ENCODE measurements around the gene MCFD2.

MCFD2 gene

DNA sequence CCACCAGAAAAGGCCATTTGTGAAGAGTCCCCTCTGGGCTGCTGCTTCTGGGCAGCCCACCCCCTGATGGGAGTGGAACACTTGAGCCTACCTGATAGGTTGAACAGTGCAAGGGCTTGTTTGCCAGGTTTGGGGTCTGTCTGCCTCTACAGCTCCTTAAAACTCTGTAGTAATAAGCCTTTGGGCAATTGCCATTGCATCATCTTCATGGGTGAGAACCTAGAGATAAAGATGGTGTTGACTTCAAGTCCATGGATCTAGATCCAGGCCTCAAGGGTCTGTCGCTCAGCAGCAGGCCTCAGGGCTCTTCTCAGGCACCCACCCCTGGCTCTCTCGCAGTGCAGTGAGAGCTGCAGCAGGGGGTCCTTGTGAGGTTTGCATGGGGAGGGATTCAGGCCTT, 47.1 kb upstream of the MCFD2 start:
- Histone ChIP-seq H3K79me1 (ENCODE audit: low read depth, low read length) (no peaks in the 10 kb centered on the region), H2BK120ac (ENCODE audit: low read depth, low read length) (no peak overlapping the region), H3K36me3 (replicated peaks in 1 of 2; ENCODE audit: control insufficient read depth in 2 of 2, insufficient read depth in 2 of 2, low read length in 2 of 2) (peaks cover 12 to 19% of the 10 kb centered on the region in 2 donors), H3K27me3 (ENCODE audit: control insufficient read depth in 3 of 3, insufficient read depth in 3 of 3, low read depth in 1 of 3, low read length in 3 of 3) (no peaks in the 10 kb centered on the region), H3K4me3 (ENCODE audit: low read length in 2 of 2) (no peak overlapping the region), H3K23ac (ENCODE audit: low read depth, low read length, poor library complexity) (no peak overlapping the region), H2BK5ac (ENCODE audit: low read length) (no peak overlapping the region), H2BK12ac (ENCODE audit: low read length) (no peak overlapping the region), H4K8ac (ENCODE audit: low read depth, low read length) (no peak overlapping the region), H3K4ac (ENCODE audit: low read length) (no peak overlapping the region), H3K4me1 (ENCODE audit: control insufficient read depth in 2 of 2, insufficient read depth in 1 of 2, low read depth in 1 of 2, low read length in 2 of 2) (peaks cover 0 to 3% of the 10 kb centered on the region in 2 donors), H3K27ac (replicated peaks; ENCODE audit: low read length) (no peak overlapping the region), H2BK15ac (ENCODE audit: low read length) (no peak overlapping the region), H2AK5ac (ENCODE audit: low read depth, low read length) (no peak overlapping the region), H3K9ac (ENCODE audit: low read depth, low read length, poor library complexity) (no peak overlapping the region), H3K14ac (ENCODE audit: low read length) (no peak overlapping the region), H2AFZ (ENCODE audit: low read length) (no peak overlapping the region), H3K4me2 (ENCODE audit: insufficient read depth, low read length, poor library complexity, severe bottlenecking) (no peak overlapping the region), H4K91ac (ENCODE audit: low read depth, low read length, poor library complexity) (no peak overlapping the region), H3K18ac (ENCODE audit: low read length) (no peak overlapping the region), H3K9me3 (replicated peaks in 1 of 2; ENCODE audit: control insufficient read depth in 2 of 2, insufficient read depth in 1 of 2, low read depth in 1 of 2, low read length in 2 of 2) (no peaks in the 10 kb centered on the region)
- DNase-seq (ENCODE audit: low spot score): no peak
- WGBS, 2 donors (ENCODE audit: extremely low coverage in 2 of 2, insufficient read length in 2 of 2, insufficient replicate concordance in 1 of 2): no CpG with 5 or more reads among the region's 2 CpGs

DNA sequence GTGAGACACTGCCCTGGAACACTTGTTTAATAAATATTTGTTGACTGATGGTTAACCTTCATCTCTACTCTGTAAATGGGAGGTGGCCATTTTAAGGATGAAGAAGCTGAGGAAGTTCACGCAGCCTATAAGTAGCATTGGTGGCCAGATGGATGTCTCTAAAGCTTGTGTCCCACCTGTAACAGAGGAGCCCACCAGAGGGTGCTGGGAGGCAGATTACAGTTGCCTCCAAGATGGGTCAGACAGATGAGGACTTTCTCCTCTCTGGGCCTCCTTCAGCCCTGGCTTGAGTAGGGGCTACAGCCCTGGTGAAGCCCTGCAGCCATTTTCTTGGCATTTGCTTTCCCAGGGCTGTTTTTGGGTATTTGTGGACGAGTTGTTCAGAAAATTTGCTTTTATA, 45.0 kb upstream of the MCFD2 start:
- Histone ChIP-seq H3K18ac (ENCODE audit: low read length) (no peak overlapping the region), H3K4me2 (ENCODE audit: insufficient read depth, low read length, poor library complexity, severe bottlenecking) (no peak overlapping the region), H3K4me3 (ENCODE audit: low read length in 2 of 2) (no peak overlapping the region), H3K9me3 (replicated peaks in 1 of 2; ENCODE audit: control insufficient read depth in 2 of 2, insufficient read depth in 1 of 2, low read depth in 1 of 2, low read length in 2 of 2) (no peaks in the 10 kb centered on the region), H3K27me3 (ENCODE audit: control insufficient read depth in 3 of 3, insufficient read depth in 3 of 3, low read depth in 1 of 3, low read length in 3 of 3) (no peaks in the 10 kb centered on the region), H2AK5ac (ENCODE audit: low read depth, low read length) (no peak overlapping the region), H2BK5ac (ENCODE audit: low read length) (no peak overlapping the region), H3K4ac (ENCODE audit: low read length) (no peak overlapping the region), H3K27ac (replicated peaks; ENCODE audit: low read length) (no peak overlapping the region), H2BK12ac (ENCODE audit: low read length) (no peak overlapping the region), H2AFZ (ENCODE audit: low read length) (no peak overlapping the region), H3K4me1 (ENCODE audit: control insufficient read depth in 2 of 2, insufficient read depth in 1 of 2, low read depth in 1 of 2, low read length in 2 of 2) (peaks cover 0 to 8% of the 10 kb centered on the region in 2 donors), H3K79me1 (ENCODE audit: low read depth, low read length) (no peaks in the 10 kb centered on the region), H3K23ac (ENCODE audit: low read depth, low read length, poor library complexity) (no peak overlapping the region), H4K91ac (ENCODE audit: low read depth, low read length, poor library complexity) (no peak overlapping the region), H2BK15ac (ENCODE audit: low read length) (no peak overlapping the region), H4K8ac (ENCODE audit: low read depth, low read length) (no peak overlapping the region), H3K36me3 (replicated peaks in 1 of 2; ENCODE audit: control insufficient read depth in 2 of 2, insufficient read depth in 2 of 2, low read length in 2 of 2) (peaks cover 18 to 30% of the 10 kb centered on the region in 2 donors), H3K9ac (ENCODE audit: low read depth, low read length, poor library complexity) (no peak overlapping the region), H3K14ac (ENCODE audit: low read length) (no peak overlapping the region), H2BK120ac (ENCODE audit: low read depth, low read length) (no peak overlapping the region)
- no peak for DNase-seq (ENCODE audit: low spot score)
- no CpG with 5 or more reads among the region's 2 CpGs for WGBS, 2 donors (ENCODE audit: extremely low coverage in 2 of 2, insufficient read length in 2 of 2, insufficient replicate concordance in 1 of 2)

DNA sequence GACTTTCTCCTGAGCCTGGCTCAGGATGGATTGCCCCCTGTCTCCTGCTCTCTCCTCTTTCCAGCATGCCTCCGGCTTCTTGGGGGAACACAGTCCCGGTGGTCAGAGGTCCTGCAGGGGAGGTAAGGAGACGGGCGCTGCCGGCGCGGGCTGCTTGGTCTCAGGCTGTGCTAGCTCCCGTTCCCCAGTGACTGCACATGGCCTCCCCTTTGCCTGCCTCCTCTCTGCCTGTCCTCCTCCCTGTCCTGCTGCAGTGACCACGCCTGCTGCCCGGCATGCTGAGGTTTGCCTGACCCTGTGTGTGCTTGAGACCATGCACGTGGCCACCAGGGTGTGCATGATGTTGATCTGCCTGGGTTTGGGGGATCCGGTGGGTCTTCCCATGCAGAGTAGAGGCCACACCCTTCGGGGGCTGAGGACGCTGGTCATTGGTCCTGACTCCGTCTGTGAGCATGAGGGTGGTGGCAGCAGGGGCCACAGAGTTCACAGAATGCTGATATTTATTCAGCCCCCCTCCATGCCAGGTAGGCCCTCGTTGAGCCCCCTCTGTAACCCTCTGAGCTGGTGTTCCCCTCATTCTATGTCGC, 42.9 kb upstream of the MCFD2 start:
- Histone ChIP-seq H3K9ac (ENCODE audit: low read depth, low read length, poor library complexity) (peak overlapping the region; percentile 78), H2AK5ac (ENCODE audit: low read depth, low read length) (no peak overlapping the region), H3K4me2 (ENCODE audit: insufficient read depth, low read length, poor library complexity, severe bottlenecking) (no peak overlapping the region), H4K91ac (ENCODE audit: low read depth, low read length, poor library complexity) (peak overlapping the region; percentile 7), H2BK12ac (ENCODE audit: low read length) (no peak overlapping the region), H2BK120ac (ENCODE audit: low read depth, low read length) (no peak overlapping the region), H3K23ac (ENCODE audit: low read depth, low read length, poor library complexity) (peak overlapping the region; percentile 81), H3K4me3 (ENCODE audit: low read length in 2 of 2) (no peak overlapping the region), H2BK5ac (ENCODE audit: low read length) (no peak overlapping the region), H3K9me3 (replicated peaks in 1 of 2; ENCODE audit: control insufficient read depth in 2 of 2, insufficient read depth in 1 of 2, low read depth in 1 of 2, low read length in 2 of 2) (no peaks in the 10 kb centered on the region), H3K79me1 (ENCODE audit: low read depth, low read length) (no peaks in the 10 kb centered on the region), H4K8ac (ENCODE audit: low read depth, low read length) (peak overlapping the region; percentile 52), H3K27ac (replicated peaks; ENCODE audit: low read length) (no peak overlapping the region), H3K14ac (ENCODE audit: low read length) (no peak overlapping the region), H3K27me3 (ENCODE audit: control insufficient read depth in 3 of 3, insufficient read depth in 3 of 3, low read depth in 1 of 3, low read length in 3 of 3) (no peaks in the 10 kb centered on the region), H3K36me3 (replicated peaks in 1 of 2; ENCODE audit: control insufficient read depth in 2 of 2, insufficient read depth in 2 of 2, low read length in 2 of 2) (peaks cover 19 to 33% of the 10 kb centered on the region in 2 donors), H3K18ac (ENCODE audit: low read length) (no peak overlapping the region), H3K4me1 (ENCODE audit: control insufficient read depth in 2 of 2, insufficient read depth in 1 of 2, low read depth in 1 of 2, low read length in 2 of 2) (peaks cover 5 to 18% of the 10 kb centered on the region in 2 donors), H3K4ac (ENCODE audit: low read length) (no peak overlapping the region), H2AFZ (ENCODE audit: low read length) (no peak overlapping the region), H2BK15ac (ENCODE audit: low read length) (no peak overlapping the region)
- DNase-seq (ENCODE audit: low spot score): no peak
- WGBS, 2 donors (ENCODE audit: extremely low coverage in 2 of 2, insufficient read length in 2 of 2, insufficient replicate concordance in 1 of 2): no CpG with 5 or more reads among the region's 17 CpGs

DNA sequence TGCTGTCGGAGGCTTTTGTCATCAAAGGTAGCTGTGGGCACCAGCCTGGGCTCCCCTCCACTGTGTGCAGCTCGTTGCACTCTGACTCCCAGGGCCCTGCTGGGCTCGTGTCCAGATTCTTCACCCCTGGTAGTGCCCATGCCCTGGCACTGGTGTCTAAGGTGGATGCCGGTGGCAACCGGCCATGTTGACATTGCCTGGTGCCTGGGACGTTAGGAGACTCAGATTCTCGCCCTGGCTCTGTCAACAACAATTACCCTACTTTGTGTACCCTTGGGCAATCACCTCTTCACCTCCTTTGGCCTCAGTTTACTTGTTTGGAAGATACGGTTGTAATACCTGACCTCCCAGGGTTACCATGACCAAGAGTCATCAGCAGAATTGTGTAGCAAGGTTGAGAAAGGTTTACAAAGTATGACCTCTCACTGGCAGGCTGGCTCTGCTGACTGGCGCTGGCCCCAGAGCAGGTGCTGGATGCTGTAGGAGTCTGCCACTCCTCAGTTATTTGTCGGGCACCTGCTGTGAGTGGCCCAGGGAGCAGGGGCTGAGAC, 41.5 kb upstream of the MCFD2 start:
- Histone ChIP-seq H3K23ac (ENCODE audit: low read depth, low read length, poor library complexity) (no peak overlapping the region), H3K4ac (ENCODE audit: low read length) (no peak overlapping the region), H2BK5ac (ENCODE audit: low read length) (no peak overlapping the region), H3K4me2 (ENCODE audit: insufficient read depth, low read length, poor library complexity, severe bottlenecking) (no peak overlapping the region), H3K27ac (replicated peaks; ENCODE audit: low read length) (no peak overlapping the region), H3K9me3 (replicated peaks in 1 of 2; ENCODE audit: control insufficient read depth in 2 of 2, insufficient read depth in 1 of 2, low read depth in 1 of 2, low read length in 2 of 2) (peaks cover 0 to 2% of the 10 kb centered on the region in 2 donors), H3K4me1 (ENCODE audit: control insufficient read depth in 2 of 2, insufficient read depth in 1 of 2, low read depth in 1 of 2, low read length in 2 of 2) (peaks cover 5 to 16% of the 10 kb centered on the region in 2 donors), H3K18ac (ENCODE audit: low read length) (no peak overlapping the region), H2BK12ac (ENCODE audit: low read length) (peak overlapping the region; percentile 4), H2BK120ac (ENCODE audit: low read depth, low read length) (peak overlapping the region; percentile 21), H3K79me1 (ENCODE audit: low read depth, low read length) (no peaks in the 10 kb centered on the region), H4K8ac (ENCODE audit: low read depth, low read length) (no peak overlapping the region), H3K4me3 (ENCODE audit: low read length in 2 of 2) (peak overlapping the region in 1 of 2 donors; percentile 17), H3K36me3 (replicated peaks in 1 of 2; ENCODE audit: control insufficient read depth in 2 of 2, insufficient read depth in 2 of 2, low read length in 2 of 2) (peaks cover 22 to 37% of the 10 kb centered on the region in 2 donors), H2AK5ac (ENCODE audit: low read depth, low read length) (peak overlapping the region; percentile 12), H2BK15ac (ENCODE audit: low read length) (no peak overlapping the region), H3K9ac (ENCODE audit: low read depth, low read length, poor library complexity) (no peak overlapping the region), H3K27me3 (ENCODE audit: control insufficient read depth in 3 of 3, insufficient read depth in 3 of 3, low read depth in 1 of 3, low read length in 3 of 3) (no peaks in the 10 kb centered on the region), H4K91ac (ENCODE audit: low read depth, low read length, poor library complexity) (no peak overlapping the region), H3K14ac (ENCODE audit: low read length) (no peak overlapping the region), H2AFZ (ENCODE audit: low read length) (no peak overlapping the region)
- no CpG with 5 or more reads among the region's 10 CpGs for WGBS, 2 donors (ENCODE audit: extremely low coverage in 2 of 2, insufficient read length in 2 of 2, insufficient replicate concordance in 1 of 2)
- no peak for DNase-seq (ENCODE audit: low spot score)

All from neuronal stem cell (in vitro differentiated cells).